GM19240 (cell line): ENCODE measurements around the gene SPEM3.
A peak's percentile ranks its signal among the peaks of the same experiment; 100 is the strongest.
"Not testable (repeated sequence)": the region's sequence is repeated elsewhere in the genome, so short reads cannot be mapped to it uniquely, and the experiment has no call there.

Experiments
- DNase-seq: peaks from one replicate; pipeline ENCODE4 v3.0.0; 2011; ENCODE audit warnings: low spot score; ENCODE audit not compliant: insufficient read length

The SPEM3 gene

GRCh38 chr17:7471729-7472128, 43.1 kb downstream of the SPEM3 start:
- DNase-seq: no peak

GRCh38 chr17:7474767-7475166, 46.1 kb downstream of the SPEM3 start:
- DNase-seq: not testable (repeated sequence)

DNA sequence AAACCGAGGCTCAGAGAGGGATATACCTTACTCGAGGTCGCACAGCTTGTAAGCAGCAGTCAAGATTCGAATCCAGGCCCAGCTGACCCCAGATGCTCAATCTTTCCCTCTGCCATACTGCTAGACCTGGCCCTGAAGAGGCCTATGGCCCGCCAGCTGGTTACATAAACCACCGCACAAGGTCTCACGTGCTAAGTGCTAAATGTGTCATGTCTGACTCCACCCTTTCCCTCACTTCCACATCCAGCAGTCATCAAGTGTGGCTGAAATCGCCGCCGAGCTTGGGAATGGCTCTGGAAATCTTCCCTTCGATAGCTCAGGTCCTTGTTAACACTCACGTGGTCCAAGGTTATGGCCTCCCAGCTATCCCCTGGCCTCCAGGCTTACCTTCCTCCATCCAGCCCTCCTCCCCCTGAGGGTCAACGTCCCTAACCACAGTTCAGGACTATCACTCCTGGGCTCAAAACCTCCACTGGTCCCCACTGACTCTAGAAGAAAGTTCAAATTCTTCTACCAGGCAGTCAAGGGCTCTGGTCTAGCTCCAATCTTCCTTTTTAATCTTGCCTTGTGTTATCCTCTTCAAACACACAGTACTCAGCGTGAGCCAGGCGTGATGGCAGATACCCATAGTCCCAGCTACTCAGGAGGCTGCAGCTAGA, 47.2 kb downstream of the SPEM3 start:
- no peak for DNase-seq

GRCh38 chr17:7476494-7476893, 47.8 kb downstream of the SPEM3 start:
- DNase-seq: no peak

GRCh38 chr17:7476951-7477350, 48.3 kb downstream of the SPEM3 start:
- no peak for DNase-seq

GRCh38 chr17:7477392-7478275, 49.0 kb downstream of the SPEM3 start:
- no peak for DNase-seq

DNA sequence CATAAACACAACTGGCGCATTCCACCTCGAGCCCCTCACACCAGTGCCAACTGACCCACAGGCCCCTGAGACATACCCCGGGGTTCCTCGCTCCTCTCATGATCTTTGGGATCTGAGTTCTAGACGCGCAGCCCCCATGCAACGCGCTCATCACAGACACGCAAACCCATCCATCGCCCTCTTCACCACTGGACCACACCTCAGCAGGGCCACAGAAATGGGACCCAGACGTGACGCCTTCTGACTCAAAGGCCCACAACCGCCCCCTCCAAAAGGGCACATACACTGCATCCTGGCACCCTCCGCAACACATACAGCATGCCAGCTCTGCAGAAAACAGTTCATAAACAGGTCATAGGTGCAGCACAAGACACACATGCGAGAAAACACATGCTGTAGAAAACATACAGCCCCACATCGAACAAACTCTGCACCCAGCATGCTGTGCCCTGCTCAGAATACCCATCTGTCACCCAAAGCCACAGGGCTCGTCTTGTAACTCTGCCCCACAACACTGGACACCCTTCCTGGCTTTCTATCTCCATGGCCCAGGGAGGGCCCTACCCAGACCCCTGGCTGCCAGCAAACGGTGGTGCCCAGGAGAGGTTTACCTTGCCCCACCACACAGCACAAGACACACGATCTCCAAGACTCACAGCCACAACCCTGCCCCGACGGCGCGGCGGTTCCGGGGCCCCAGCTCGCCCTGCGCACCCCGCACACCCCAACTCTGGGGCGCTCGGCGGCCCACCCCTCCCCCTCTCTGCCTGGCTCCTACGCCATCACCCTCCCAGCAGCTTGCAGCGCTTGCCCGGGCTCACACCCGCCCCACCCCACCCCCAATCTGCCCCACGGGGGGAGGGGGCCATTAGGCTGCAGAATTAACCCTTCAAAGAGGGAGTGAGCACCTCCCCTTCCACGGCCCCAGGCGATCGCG, 49.9 kb downstream of the SPEM3 start:
- DNase-seq: peak; percentile 29

DNA sequence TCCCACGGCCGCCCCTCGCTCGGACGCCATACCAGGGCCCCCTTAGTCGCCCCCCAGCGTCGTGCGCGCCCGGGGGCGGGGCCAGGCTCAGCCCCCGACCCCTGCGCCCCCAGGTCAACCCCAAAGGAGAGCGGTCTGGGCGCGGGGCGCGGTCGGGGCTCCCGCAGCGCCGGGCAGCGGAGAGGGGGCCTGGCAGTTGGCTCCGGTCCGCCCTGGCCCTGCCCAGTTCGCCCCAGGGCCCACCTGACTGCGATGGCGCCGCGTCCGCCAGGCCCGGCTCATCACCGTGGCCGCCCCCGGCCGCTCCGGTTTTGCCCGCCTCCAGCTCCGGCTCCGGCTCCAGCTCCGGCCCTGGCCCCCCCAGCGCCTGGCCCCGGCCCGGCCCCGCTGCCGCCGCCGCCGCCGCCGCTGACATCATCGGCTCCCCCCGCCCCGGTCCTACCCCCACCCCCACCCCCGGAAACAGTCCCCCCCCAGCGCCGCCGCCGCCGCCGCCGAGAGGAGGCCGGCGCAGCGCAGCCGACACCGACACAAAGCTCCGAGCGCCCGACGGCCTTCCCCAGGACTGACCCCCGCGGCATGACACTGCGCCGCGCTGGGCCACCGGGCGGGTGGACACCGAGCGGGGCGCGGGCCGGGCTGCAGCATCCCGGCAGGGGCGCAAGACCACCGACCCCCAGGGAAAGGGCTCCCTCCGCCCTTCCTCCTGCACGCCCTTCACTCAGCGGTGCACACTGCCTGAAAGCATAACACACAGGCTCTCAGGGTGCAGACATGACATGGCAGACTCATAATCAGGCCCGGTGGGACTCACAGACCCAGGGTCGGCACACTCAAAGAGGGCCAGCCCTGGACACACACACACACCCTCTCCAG, 50.8 kb downstream of the SPEM3 start, which contains the start of gene ZBTB4:
Gene ZBTB4, minus strand, starts transcription at position 419 of the 876 bp plus-strand sequence. CDS start 12,830 bp downstream, outside the sequence.
- DNase-seq: no peak

DNA sequence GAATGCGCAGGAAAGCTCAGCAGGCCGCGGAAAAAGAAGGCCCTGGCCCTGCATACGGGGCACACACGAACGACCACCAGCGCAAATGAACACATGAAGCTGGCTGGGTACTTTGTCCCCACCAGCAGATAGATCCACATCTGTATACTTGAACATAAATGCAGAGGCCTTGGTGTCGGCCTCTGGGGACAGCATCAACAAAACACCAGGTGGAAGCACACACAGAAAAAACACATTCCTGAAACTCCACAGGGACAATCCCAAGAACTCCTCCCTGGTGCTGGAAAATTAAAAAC, 51.4 kb downstream of the SPEM3 start:
- DNase-seq: no peak

DNA sequence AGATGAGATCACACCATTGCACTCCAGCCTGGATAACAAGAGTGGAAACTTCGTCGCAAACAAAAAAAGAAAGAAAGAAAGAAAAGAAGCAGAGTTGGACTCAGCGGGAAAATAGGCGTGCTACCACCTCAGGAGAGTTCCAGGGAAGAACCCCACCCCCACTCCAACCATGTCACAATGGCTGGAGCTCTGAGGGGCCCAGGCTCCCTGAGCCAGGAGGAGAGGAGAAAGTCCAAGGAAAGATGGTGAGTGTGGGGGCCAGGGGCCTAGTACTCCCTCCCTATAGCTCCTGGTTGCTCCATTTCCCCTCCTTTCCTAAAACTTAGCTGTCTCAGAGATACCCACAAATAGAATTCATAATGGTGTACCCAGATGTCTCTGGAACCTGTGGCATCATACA, 52.6 kb downstream of the SPEM3 start, which contains the start of gene SLC35G6:
Gene SLC35G6, plus strand, starts transcription at position 172 of the 400 bp plus-strand sequence. Its CDS starts 71 bp downstream, at position 243.
- not testable (repeated sequence) for DNase-seq

- DNase-seq: not testable (repeated sequence)
Observed at GRCh38 chr17:7481842-7482741, 53.4 kb downstream of the SPEM3 start.
